ENCODE data around the gene ARMH3.

DNA sequence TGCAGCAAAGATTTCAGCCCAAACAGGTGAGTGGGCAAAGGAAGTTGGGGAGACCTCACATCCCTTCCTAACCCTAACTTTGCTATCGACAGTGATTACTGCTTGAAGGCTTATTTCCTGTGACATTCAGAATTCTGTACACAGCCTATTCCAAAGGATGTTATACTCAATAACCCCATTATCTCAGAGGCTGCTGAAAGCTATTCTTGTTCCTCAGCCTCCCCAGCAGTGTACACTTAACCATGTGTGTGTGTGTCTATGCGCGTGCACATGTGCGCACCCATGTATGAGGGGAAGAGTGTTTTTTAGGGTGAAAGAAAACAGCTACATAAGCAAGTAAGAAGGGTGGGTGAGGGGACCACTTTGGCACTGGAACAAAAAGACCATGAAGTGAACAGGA is 122.0 kb downstream of the ARMH3 start:
- TF ChIP-seq, protein P1, sequence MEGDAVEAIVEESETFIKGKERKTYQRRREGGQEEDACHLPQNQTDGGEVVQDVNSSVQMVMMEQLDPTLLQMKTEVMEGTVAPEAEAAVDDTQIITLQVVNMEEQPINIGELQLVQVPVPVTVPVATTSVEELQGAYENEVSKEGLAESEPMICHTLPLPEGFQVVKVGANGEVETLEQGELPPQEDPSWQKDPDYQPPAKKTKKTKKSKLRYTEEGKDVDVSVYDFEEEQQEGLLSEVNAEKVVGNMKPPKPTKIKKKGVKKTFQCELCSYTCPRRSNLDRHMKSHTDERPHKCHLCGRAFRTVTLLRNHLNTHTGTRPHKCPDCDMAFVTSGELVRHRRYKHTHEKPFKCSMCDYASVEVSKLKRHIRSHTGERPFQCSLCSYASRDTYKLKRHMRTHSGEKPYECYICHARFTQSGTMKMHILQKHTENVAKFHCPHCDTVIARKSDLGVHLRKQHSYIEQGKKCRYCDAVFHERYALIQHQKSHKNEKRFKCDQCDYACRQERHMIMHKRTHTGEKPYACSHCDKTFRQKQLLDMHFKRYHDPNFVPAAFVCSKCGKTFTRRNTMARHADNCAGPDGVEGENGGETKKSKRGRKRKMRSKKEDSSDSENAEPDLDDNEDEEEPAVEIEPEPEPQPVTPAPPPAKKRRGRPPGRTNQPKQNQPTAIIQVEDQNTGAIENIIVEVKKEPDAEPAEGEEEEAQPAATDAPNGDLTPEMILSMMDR (IDR thresholded peaks at IDR 0.05 in 2 of 3, conservative IDR thresholded peaks at IDR 0.05 in 1 of 3; ENCODE audit: control insufficient read depth in 2 of 3, extremely low read depth in 1 of 3, insufficient read depth in 1 of 3, low read depth in 3 of 3, low read length in 3 of 3), result no peak
- no peak for TF ChIP-seq GABPA (IDR thresholded peaks at IDR 0.05; ENCODE audit: low read depth)
- TF ChIP-seq, protein P2, sequence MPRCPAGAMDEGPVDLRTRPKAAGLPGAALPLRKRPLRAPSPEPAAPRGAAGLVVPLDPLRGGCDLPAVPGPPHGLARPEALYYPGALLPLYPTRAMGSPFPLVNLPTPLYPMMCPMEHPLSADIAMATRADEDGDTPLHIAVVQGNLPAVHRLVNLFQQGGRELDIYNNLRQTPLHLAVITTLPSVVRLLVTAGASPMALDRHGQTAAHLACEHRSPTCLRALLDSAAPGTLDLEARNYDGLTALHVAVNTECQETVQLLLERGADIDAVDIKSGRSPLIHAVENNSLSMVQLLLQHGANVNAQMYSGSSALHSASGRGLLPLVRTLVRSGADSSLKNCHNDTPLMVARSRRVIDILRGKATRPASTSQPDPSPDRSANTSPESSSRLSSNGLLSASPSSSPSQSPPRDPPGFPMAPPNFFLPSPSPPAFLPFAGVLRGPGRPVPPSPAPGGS (IDR thresholded peaks at IDR 0.05; ENCODE audit: borderline replicate concordance, insufficient read depth, low read depth, low read length, poor library complexity, severe bottlenecking), result no peak
- TF ChIP-seq, protein P3, sequence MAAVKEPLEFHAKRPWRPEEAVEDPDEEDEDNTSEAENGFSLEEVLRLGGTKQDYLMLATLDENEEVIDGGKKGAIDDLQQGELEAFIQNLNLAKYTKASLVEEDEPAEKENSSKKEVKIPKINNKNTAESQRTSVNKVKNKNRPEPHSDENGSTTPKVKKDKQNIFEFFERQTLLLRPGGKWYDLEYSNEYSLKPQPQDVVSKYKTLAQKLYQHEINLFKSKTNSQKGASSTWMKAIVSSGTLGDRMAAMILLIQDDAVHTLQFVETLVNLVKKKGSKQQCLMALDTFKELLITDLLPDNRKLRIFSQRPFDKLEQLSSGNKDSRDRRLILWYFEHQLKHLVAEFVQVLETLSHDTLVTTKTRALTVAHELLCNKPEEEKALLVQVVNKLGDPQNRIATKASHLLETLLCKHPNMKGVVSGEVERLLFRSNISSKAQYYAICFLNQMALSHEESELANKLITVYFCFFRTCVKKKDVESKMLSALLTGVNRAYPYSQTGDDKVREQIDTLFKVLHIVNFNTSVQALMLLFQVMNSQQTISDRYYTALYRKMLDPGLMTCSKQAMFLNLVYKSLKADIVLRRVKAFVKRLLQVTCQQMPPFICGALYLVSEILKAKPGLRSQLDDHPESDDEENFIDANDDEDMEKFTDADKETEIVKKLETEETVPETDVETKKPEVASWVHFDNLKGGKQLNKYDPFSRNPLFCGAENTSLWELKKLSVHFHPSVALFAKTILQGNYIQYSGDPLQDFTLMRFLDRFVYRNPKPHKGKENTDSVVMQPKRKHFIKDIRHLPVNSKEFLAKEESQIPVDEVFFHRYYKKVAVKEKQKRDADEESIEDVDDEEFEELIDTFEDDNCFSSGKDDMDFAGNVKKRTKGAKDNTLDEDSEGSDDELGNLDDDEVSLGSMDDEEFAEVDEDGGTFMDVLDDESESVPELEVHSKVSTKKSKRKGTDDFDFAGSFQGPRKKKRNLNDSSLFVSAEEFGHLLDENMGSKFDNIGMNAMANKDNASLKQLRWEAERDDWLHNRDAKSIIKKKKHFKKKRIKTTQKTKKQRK (IDR thresholded peaks at IDR 0.05; ENCODE audit: low read depth, low read length), result no peak
- TF ChIP-seq POLR2A (IDR thresholded peaks at IDR 0.05; ENCODE audit: low read depth, low read length), result no peak
- no peak for TF ChIP-seq SP1 (IDR thresholded peaks at IDR 0.05; ENCODE audit: low read depth, low read length)
- no peak for TF ChIP-seq TAF1 (IDR thresholded peaks at IDR 0.05; ENCODE audit: borderline replicate concordance, low read depth, low read length)
